Hematopoietic multipotent progenitor cell treated with erythropoietin and hydrocortisone succinate and interleukin-3 and kit ligand, for 15 days (in vitro differentiated cells): ENCODE measurements around the gene KRTAP19-8.

Experiments used
- DNase-seq: peaks from one replicate; pipeline ENCODE4 v3.0.0-alpha.2; 2015; ENCODE audit warnings: low spot score

KRTAP19-8 gene, protein sequence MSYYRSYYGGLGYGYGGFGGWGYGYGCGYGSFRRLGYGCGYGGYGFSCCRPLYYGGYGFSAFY

DNA sequence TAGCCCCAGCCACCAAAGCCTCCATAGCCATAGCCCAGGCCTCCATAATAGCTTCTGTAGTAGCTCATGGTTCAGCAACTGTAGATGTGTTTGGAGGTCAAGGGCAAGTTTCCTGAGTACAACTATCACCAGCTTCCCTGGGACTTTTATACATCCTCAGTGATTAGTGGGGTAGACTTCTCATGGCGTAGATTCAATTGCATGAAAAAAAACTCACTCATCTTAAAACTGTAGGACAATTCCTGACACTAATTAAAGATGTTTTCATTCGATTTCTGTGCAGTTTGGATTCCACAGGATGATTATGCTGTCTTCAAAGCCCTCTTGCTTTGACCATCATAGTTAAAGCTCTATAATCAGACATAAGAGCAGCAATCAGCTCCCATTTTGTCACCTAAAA is at the start of gene KRTAP19-8:
TSS of gene KRTAP19-8 (minus strand) at position 101 of the 400 bp plus-strand sequence. CDS start at position 68, 33 bp downstream.
- DNase-seq, result no peak

DNA sequence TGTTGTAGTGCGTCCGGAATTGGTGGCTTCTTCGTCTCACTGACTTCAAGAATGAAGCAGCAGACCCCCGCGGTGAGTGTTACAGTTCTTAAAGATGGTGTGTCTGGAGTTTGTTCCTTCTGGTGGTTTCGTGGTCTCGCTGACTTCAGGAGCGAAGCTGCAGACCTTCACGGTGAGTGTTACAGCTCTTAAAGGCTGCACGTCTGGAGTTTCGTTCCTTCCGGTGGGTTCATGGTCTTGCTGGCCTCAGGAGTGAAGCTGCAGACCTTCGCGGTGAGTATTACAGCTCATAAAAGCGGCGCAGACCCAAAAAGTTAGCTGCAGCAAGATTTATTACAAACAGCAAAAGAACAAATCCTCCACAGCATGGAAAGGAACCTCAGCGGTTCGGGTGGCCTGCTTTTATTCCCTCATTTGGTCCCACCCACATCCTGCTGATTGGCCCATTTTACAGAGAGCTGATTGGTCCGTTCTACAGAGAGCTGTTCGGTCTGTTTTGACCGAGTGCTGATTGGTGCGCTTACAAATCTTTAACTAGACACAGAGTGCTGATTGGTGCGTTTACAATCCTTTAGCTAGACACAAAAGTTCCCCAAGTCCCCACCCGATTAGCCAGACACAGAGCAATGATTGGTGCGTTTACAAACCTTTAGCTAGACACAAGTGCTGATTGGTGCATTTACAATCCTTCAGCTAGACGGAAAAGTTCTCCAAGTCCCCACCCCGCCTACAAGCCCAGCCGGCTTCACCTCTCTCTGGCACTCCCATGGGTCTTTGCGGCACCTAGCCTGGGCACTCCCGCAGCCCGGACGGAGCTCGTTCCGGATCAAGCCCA is 49.6 kb upstream of the KRTAP19-8 start:
- no peak for DNase-seq

DNA sequence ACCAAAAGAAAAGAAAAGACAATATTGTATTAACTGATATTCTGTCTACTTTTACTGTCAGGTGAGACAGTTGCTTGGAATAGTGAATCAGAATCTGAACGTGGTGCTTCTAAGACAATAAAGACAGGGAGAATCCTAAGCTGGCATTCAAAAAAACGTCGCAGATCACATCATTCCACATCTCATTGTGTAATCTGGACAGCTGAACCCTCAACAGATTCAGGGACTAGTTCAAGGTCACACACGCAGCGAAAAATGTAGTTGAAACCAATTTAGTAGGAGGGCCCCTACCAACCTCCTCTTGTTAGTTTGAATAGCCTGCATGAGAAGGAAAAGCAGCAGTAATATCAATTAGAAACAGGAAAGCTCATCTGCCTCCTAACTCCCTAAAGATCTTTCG is 46.4 kb upstream of the KRTAP19-8 start:
- DNase-seq, result no peak

DNA sequence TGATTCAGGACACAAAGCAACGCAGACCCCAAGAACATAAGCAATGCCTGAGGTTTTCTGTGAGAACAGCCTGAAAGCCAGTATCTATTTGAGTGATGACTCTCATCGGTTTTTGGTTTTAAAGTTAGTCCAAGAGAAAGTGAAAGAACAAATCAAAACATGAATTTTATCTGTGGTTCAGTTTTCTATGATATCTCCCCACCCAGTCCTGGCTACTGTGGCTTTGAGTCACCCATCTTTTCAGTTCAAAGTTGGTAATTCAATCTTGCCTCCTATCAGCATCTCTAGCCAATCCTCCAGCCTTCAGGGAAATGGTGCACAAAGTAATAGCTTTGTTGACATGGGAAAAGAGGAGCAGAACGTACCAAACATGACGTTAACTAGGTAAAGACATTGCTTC is 40.5 kb upstream of the KRTAP19-8 start:
- DNase-seq, result no peak

DNA sequence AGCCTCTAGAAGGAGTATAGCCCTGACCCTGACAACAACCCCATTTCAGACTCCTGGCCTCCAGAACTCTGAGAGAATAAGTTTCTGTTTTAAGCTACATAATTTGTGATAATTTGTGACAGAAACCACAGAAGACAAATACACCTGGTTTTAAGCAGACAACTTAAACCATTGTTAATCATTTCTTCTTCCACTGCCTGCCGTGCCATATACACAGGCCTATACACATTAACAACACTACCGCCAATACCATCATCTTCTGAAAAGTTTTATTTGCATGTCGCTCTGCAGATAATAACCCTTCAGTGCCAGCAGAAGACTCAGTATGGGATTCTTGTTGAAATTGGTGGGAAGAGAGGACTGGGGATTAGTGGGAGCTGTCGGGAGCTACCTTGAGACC is 39.9 kb upstream of the KRTAP19-8 start:
- no peak for DNase-seq

DNA sequence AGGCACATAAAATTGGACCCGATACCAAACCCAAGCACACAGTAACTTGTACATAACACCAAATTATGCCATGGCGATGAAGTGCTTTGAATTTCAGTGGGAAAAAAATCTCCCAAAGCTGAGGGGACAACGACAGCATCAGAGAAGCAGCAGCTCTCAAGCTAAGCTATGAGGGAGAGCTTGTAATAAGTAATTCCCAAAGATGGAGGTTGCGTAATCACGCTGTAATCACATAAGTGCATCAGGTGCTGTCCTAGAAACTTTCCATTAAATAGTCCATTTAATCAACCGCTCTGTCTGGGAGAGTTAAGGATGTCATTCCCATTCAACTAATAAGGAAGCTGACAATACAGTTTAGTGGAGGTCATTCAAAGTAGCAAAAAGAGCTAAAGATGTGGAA is 37.6 kb upstream of the KRTAP19-8 start:
- DNase-seq, result no peak

DNA sequence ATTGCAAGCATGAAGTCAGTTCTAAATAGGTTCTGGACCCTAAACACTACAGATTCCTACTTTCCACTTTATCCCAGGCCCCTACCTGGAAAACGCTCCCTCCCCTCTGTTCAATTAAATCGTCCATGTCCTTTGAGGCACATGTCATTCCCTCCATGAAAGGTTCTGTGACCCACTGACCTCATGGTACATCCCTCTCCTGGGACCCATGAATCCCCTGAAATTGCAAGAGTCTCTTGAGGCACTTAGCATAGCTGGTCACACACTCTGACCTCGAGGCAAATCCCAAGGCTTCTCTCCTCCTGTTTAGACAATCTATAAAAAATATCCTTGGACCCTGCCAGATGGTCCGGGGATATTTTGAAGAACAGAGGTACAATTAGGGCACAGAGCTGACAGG is 34.3 kb upstream of the KRTAP19-8 start:
- DNase-seq, result no peak

DNA sequence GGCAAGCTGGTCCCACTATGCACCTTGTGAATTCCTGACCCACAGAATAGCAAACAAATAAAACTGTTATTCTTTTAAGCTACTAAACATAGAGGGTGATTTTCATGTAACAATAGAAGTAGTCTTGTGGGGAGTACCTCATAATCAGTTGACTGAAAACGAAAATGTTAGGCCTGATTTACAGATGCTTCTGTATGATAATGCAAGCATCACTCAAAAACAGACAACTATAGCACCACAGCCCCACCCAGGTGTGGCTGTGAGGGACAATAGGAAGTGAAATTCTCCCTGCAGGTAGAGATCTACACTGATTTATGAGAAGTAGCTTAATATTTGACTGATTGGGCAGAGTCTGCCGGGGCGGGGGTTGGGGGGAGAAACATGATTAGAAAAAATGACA is 26.5 kb upstream of the KRTAP19-8 start:
- no peak for DNase-seq

DNA sequence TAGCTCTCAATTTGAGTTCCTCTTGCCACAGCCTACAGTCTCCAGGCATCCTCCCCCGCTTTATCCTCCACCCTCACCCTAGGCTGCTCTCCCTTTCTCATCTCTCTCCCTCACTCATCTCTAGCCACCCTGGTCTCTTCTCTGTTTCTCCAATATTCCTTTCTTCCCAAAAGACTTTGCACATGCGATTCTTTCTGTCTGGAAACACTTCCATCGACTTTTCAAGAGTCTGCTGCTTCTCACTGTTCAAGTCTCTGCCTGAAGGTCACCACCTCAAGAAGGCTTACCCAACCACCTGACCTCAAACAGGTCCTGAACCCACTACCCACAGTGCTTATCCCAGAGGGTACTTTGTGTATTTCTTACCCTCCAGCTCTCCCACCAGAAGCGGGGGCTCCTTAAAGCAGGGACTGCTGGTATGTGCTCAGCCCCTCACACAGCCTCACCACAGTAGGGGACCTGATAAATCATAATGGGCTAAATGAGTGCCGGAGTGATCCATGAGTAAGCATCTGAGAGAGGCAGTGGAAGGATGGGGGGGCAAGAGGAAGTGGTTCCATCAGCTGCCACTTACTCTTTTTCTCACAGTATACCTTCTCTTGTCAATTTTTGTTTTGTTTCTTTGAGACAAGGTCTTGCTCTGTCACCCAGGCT is 14.3 kb upstream of the KRTAP19-8 start:
- DNase-seq, result no peak

DNA sequence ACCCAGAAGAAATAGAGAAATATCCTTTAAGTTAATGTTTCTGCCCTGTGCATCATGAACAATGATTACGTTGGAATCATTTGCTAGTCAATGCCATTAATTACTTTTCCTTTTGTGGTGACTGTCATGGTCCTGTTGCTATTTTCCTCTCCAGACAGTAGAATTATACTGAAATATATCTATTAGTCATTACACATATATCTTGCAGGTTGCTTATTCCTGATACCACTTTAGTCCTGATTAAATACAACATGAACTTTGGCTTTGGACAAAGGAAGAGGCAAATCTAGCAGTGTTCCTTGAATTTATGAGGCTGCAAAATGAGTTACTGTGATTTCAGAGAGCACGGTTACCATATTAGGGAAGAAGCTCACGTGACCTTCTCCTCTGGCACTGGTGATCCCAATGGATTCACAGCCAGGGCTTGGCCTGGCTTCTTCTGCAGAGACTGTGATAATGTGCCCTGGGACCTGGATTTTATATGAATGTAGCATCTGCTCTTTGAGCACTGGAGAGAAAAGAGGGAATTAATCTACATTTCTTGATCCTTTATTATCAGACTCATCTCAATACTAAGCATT is 12.4 kb upstream of the KRTAP19-8 start:
- no peak for DNase-seq

DNA sequence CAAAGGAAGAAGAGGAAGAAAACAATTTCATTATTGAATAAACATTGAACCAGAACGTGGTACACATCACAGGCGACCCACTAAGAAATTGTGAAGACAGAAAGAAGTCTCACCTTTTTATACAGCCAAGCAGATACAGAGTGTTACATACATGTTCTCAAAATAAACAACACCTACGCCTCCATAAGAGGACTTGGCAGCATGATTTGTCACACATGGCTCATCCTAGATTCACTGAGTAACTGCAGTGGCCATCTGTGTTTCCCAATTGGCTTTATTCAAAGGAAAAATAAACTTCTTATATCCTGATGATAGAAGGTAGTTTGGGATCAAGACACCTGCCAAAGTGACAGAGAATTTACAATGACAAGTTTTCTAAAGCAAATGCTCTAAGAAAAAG is 7.6 kb upstream of the KRTAP19-8 start:
- DNase-seq, result no peak

DNA sequence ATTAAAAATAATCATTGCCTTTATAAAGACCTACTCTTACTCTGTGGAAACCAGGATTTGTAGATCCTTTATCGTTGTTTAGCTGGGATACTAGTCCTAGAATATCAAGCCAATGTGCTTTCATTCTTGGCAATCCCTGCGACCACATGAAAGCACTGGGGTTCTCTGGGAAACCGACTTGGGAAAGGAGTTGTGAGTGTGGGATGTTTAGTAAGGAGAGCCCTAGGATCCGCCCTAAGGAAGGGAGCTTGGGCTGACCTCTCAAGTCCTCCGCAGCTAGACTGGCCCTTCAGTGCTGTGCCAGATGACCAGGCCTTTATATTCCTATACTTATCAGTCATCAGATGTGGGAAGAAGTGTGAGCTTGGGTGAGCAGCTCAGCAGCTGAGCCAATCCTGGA is 5.2 kb upstream of the KRTAP19-8 start:
- DNase-seq, result no peak

DNA sequence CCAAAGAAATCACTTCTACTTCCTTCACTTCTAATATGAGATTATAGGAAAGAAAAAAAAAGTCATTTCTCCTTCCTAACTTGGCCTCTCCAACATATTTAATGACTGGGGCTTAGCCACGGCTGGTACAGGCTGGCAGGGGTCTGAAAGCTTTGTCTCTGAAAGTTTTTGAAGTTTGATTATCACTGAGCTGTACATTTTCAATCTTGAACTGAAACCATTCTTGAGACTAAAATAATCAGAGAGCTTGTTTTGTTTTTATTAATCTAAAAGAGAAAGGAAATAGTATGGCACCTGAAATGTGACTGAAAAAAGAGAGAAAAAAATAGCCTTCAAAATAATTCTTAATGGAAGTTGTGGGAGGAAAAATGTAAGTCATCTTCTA is 3.8 kb upstream of the KRTAP19-8 start:
- no peak for DNase-seq

DNA sequence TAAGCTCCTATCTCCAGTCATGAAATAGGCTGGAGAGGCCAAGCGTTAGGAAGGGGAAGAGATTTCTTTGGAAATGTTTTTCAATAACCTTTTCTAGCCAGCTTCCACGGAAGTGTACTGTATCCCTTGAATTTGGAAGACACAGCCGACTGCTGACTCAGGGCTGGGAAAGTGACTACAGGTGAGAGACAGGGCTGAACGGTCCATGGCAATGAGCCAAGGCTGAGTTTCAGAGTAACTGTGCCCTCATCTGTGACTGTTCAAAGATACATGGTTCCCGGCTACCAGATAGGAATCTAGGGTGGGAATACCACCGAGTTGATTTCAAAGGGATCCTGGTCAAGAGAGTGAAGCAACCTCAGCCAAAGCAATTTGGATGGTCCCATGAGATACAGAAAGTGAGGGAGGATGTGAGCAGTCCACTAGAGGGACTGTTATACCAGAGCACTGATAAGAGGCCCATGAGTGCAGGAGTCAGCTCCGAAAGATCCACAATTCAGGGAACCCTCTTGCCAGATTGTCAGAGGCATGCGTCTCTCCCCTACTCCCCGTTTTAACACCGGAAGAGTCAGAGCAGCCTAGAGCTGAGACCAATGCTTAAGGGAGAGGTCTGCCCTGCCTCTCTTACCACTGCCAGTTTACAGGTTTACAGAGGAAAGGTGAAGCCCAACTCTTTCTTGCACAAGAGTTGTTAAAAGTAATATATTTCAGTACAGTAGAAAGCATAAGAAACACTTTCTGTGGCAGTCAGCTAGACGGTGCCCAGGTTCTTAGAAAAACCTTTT is 3.2 kb upstream of the KRTAP19-8 start:
- no peak for DNase-seq

DNA sequence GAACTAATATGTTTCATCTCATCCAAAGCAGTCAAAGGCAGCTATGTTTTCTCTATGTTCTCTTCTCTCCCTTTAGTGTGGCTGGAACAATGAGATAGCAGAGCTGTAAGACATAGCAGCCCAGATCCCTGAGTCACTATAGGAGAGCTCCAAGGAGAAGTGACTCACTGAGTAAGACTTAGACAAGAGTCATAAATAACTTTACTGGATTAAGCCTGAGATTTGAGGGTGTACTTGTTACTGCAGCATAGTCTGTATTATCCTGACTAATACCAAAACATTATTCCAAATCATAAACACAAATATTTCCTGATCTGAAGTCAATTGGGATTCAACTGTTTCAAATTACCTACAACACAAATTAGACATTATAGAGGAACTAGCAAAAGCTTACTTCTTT is 3.9 kb downstream of the KRTAP19-8 start:
- DNase-seq, result no peak

DNA sequence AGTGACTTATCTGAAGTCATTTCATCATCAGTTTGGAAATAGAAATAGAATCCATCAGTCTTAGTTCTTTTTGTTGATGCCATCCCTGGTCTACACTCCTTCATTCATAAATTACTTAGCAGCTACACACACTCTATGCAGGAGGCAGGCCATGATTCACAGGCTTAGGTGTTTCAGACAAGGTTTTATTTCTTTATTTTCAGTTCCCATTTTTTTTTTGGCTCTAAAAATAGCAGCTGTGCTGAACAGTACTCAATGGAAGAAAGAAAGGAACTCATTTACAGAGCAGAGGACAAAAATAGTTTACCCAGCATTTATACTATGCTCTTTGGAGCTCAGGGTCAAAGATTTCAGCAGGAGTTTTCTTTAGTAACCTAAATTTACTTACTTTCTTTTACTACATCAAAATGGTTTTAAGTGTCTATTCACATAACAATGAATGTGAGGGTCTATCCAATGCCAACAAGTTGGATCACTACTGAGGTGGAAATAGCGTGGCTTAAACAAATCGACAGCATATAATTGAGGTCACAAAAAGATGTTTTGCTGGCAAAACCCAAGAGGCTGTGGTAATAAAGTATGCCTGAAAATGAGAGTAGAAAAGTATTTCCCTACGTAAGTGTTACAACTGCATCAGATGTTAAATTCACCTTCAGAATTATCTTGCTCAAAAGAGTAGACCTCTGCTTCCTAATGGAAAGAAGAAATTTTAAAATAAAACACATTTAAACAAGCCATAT is 7.7 kb downstream of the KRTAP19-8 start:
- no peak for DNase-seq

DNA sequence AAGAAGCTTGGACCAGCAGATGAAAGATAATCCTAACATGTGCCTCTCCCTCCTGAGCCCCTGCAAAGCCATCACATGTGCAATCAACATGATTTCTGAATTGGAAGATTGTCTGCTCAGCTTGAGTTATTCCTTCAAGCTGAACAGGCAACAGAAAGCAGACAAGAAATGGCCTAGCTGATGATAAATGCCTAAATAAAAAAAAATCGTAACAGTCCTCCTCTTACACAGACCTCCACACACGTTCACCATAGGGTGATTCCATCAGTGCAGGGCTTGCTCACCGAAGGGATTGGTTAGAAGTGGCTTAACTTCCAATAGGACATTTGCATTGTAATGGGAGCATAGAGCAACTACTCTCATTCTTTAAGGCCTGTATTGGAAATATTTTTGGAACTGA is 14.6 kb downstream of the KRTAP19-8 start:
- DNase-seq, result no peak

DNA sequence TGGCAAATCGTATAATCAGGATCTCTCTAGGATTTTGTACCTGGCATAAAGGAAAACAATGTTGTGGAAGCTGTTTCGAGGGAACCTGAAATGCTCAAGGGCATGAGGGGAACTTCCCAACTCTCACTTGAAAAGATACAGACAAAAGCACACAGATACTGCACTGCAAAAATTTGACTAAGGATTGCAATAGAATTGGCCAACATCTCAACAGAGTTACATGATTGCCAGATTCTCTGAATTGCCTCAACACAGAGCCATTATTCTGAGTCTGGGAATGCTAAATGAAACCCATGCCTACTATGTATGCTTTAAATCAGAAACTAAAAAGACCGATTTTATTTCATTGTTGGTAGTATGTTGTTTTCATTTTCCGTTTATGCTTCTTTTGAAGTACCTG is 16.0 kb downstream of the KRTAP19-8 start:
- no peak for DNase-seq

DNA sequence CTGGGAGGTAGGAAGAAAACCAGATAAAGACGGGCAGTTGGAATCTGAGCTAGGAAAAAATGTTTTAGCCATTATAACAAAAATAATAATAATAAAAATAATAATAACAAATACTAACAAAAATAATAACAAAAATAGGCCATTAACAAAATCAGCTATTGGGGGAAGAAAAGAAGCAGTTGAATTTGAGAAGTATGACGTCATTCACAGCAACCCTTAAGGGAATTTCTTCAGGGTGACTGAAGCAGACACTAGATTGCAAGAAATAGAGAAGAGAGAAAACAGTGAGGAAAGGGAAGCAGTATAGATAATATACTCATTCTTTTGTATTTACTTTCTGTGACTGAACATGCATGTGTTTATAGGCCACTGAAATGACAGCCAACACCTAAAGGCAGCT is 20.0 kb downstream of the KRTAP19-8 start:
- DNase-seq, result no peak

DNA sequence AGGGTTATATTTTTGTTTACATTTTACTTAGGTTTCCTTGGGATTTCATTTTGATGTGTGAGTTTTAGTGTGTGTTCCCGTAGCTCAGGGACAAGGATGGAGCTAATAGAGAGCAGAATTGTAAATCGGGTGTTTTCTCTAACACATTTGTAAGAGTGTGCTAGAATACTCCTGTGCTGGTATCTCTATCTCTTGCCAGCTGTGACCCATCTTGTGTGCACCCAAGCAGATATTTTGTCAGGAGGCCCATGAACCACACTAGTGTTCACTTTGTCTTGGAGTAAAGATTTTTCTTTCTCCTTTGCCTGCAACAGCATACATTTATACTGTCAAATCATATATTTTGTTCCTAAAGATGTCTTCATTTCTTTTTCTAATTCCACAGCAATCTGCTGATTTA is 23.4 kb downstream of the KRTAP19-8 start:
- DNase-seq, result no peak
